CD8-positive, alpha-beta memory T cell (primary cell): ENCODE measurements around the gene CD99. TPM values are rescaled to one million over a fixed set of nuclear protein-coding genes. Genes with fewer than 3 reads are reported as not detected.

ENCODE experiments used
- CTCF ChIA-PET: fragments of 350-600 bp; sonication (Branson Sonifier 250); formaldehyde crosslinking; loops from one replicate; lab custom pipeline; 2021; ENCODE audit warnings: antibody characterized with exemption; lab: Charles Lee
- POLR2A ChIA-PET: fragments of 350-600 bp; sonication (Branson Sonifier 250); formaldehyde crosslinking; loops from one replicate; lab custom pipeline; 2021; ENCODE audit warnings: antibody characterized with exemption; lab: Charles Lee
- DNase-seq, 5 donors: peaks; one replicate each; pipeline versions ENCODE4 v3.0.0 to v3.0.0-alpha.2; 2020 to 2022; ENCODE audit warnings: mixed read lengths in 1 of 5
- H3K27ac ChIP-seq: one replicate; pipeline ENCODE4 v1.7.0; 2013; ENCODE audit warnings: low read depth, mild to moderate bottlenecking, low read length, moderate library complexity
- H3K27me3 ChIP-seq: 2 replicates; pipeline ENCODE4 v1.7.0; 2013; ENCODE audit warnings: low read length, mild to moderate bottlenecking; ENCODE audit not compliant: insufficient read depth, poor library complexity, severe bottlenecking
- H3K36me3 ChIP-seq: 2 replicates; pipeline ENCODE4 v1.7.0; 2013; ENCODE audit warnings: mild to moderate bottlenecking, low read length, moderate library complexity; ENCODE audit not compliant: insufficient read depth
- H3K4me1 ChIP-seq: 2 replicates; pipeline ENCODE4 v1.7.0; 2013; ENCODE audit warnings: mild to moderate bottlenecking, low read length, moderate library complexity; ENCODE audit not compliant: insufficient read depth
- H3K4me3 ChIP-seq: 2 replicates; pipeline ENCODE4 v1.7.0; 2013; ENCODE audit warnings: mild to moderate bottlenecking, low read length
- H3K9me3 ChIP-seq: 2 replicates; pipeline ENCODE4 v1.7.0; 2013; ENCODE audit warnings: mild to moderate bottlenecking, low read length
- H3K27ac Mint-ChIP-seq, 8 donors: one replicate each; pipeline ENCODE4 v1.8.0; 2020 to 2021; ENCODE audit warnings: mixed read lengths in 8 of 8, mild to moderate bottlenecking in 6 of 8, inconsistent platforms in 3 of 8, moderate library complexity in 3 of 8
- H3K27me3 Mint-ChIP-seq, 2 donors: one replicate each; pipeline ENCODE4 v1.8.0; 2020 to 2021; ENCODE audit warnings: mixed read lengths in 2 of 2, mild to moderate bottlenecking in 1 of 2, moderate library complexity in 1 of 2
- H3K36me3 Mint-ChIP-seq, 3 donors: one replicate each; pipeline ENCODE4 v1.8.0; 2020 to 2021; ENCODE audit warnings: mixed read lengths in 3 of 3, inconsistent platforms in 1 of 3, mild to moderate bottlenecking in 1 of 3
- H3K4me1 Mint-ChIP-seq, 3 donors: one replicate each; pipeline ENCODE4 v1.8.0; 2020 to 2021; ENCODE audit warnings: mixed read lengths in 3 of 3, inconsistent platforms in 1 of 3, mild to moderate bottlenecking in 1 of 3
- H3K4me3 Mint-ChIP-seq, 7 donors: one replicate each; pipeline ENCODE4 v1.8.0; 2020 to 2021; ENCODE audit warnings: mixed read lengths in 7 of 7, mild to moderate bottlenecking in 6 of 7, moderate library complexity in 4 of 7, inconsistent platforms in 2 of 7
- H3K9me3 Mint-ChIP-seq, 5 donors: one replicate each; pipeline ENCODE4 v1.8.0; 2020 to 2022; ENCODE audit warnings: mixed read lengths in 5 of 5, mild to moderate bottlenecking in 3 of 5, moderate library complexity in 2 of 5, inconsistent platforms in 1 of 5
- polyA plus RNA-seq: library from polyadenylated mRNA; unstranded; fragments of 300-500 nt; fragmentation: Illumina TruSeq; gene quantifications from one replicate; pipeline ENCODE4 v1.2.3, GENCODE V29; 2021
- total RNA-seq, 2 experiments: library from RNA; stranded (reverse); gene quantifications; one replicate each; pipeline ENCODE4 v1.2.3, GENCODE V29; 2021

CD99 gene
- total and polyA plus RNA-seq, 3 experiments from 2014 or later: 234 to 548 (median 240) TPM

DNA sequence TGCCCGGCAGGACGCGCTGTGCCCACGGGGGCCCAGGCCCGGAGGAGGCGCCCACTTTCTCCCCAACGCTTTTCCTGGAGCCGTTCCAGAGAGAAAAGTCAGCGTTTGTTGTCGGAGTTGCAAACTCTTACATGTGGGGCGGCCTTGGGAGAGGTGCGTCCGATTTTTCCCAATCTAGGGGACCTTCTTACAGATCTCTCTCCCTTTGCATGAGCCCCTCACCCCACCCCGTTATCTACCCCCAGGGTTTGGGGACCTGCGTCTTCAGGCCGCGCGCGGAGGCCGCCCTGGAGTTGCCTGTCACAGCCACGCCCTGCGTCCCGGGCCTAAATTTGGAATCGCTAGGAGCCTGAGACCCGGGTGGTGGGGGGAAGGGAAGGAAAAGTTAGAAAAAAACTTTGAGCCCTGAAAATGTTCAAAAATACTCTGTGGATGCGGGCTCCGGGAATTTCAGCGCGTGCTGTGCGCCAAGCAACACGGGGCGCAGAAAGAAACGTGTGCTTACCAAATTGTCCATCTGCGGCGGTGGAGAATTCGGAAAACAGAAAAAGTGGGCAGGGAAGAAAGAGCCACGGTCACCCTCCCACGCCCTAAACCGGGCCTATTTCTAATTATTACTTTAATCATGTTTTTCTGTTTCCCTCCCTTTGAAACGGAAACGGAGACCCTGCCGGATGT lies 587 bp downstream of the CD99 start:
- POLR2A ChIA-PET: no interaction called here
- Histone ChIP-seq H3K36me3 (no peaks in the 10 kb centered on the region), H3K4me1 (peaks cover 38% of the 10 kb centered on the region), H3K27me3 (no peaks in the 10 kb centered on the region), H3K4me3 (peak overlapping the region; percentile 77), H3K9me3 (no peaks in the 10 kb centered on the region), H3K27ac (peak overlapping the region; percentile 77)
- Mint-ChIP-seq H3K9me3 (no peaks in the 10 kb centered on the region), H3K4me1 (peaks cover 41 to 48% (median 46%) of the 10 kb centered on the region in 3 donors), H3K36me3 (peaks cover 0 to 16% (median 5%) of the 10 kb centered on the region in 3 donors), H3K27me3 (no peaks in the 10 kb centered on the region), H3K4me3 (peak overlapping the region; percentile 93 to 98 (median 96)), H3K27ac (peak overlapping the region; percentile 86 to 95 (median 92))
- CTCF ChIA-PET: no interaction called here
- DNase-seq: no peak

DNA sequence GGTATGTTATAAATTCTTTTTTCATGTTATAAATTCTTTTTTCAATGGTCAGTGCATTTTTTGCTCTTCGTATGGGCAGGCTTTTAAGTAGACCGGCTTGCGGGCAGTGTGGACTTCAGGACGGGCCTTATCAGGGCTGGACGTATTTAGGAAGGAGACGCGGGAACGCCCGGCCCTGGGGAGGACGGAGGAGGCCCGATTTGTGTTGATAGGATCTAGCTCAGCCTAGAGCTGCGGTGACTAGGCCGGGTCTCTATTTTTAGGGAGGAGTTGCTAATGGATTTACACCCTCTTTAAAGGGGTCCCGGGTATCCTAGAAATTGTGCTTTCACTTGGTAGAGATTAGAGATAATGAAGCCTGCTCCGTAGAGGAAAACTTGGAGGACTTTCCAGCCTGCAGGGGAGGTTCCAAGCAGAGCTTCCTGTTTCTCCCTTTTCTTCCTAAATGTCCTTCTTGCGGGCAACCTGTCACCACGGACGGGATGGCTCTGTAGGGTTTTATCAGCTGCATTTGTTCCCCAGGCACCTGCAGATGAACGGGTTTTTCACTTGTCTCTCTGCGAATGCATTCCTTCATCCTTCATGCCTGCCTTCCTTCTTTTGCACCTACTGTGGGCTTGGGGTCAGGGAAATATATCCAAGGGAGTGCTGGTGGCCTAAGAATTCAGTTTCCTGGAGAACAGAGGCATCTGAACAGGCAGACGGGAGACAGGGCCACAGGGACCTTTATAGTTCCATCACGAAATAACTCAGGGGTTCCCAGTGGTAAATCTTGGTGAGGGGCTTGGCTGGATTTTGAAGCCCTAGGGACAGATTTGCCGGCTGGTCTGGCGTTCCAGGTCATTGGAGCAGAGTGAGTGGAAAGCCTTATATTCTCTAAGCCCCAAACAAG lies 1.4 kb downstream of the CD99 start:
- POLR2A ChIA-PET: no interaction called here
- peaks cover 46% of the 10 kb centered on the region for H3K4me1 ChIP-seq
- no peak for DNase-seq

DNA sequence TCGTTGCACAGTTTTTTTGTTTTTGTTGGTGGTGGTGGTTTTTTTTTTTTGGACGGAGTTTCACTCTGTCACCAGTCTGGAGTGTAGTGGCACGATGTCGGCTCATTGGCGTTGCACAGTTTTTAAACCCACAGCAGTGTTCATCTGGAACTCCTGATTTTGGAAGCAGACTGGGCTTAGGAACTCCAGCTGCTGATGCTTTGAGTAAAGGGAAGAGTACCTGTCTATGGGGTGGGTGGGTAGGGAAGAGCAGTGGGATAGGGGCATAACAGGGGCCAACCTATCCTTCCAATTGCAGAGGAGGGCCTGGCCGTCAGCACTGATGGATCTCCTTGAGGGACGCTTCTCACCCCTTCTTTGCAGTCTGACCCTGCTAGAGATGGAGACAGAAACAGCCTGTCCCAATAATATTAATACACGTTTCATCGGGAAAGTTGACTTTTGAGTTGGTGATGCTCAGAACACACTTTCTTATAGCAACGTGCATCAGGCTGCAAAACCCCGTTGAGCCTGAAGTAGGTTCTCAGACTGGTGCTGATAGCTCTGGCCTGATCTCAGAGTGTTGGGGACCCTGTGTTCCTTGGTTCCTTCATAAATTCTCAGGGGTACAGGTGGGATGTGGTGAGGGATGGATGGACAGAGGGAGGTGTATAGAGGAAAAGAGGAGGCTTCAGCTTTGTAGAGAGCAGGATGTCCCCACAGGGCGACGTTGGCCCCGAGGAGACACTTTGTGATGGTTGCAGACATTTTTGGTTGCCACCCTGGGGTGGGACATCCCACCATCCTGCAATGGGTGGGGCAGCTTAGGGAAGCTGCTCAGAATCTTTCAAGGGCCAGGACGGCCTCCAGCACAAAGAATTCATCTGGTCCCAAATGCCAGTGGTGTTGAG lies 2.3 kb downstream of the CD99 start:
- Histone ChIP-seq H3K4me1 (peaks cover 55% of the 10 kb centered on the region), H3K27ac (peak overlapping the region; percentile 77), H3K27me3 (no peaks in the 10 kb centered on the region), H3K9me3 (no peaks in the 10 kb centered on the region), H3K36me3 (no peaks in the 10 kb centered on the region), H3K4me3 (peak overlapping the region; percentile 80)
- no peaks in the 10 kb centered on the region for H3K27me3 Mint-ChIP-seq
- H3K4me3 Mint-ChIP-seq: peak overlapping the region; percentile 93 to 98 (median 96)
- no peaks in the 10 kb centered on the region for H3K9me3 Mint-ChIP-seq
- H3K36me3 Mint-ChIP-seq: peaks cover 0 to 20% (median 6%) of the 10 kb centered on the region in 3 donors
- ChIA-PET POLR2A (no interaction called here), CTCF (no interaction called here)
- peak in 1 of 5 donors; percentile 20 for DNase-seq
- peaks cover 58 to 65% (median 63%) of the 10 kb centered on the region in 3 donors for H3K4me1 Mint-ChIP-seq
- H3K27ac Mint-ChIP-seq: peak overlapping the region; percentile 86 to 98 (median 94)

More for the DNA sequence above, 1.4 kb downstream of the CD99 start:
- peak overlapping the region; percentile 77 for H3K4me3 ChIP-seq
- Mint-ChIP-seq H3K27ac (peak overlapping the region; percentile 86 to 96 (median 92)), H3K4me3 (peak overlapping the region; percentile 93 to 98 (median 96)), H3K36me3 (peaks cover 0 to 16% (median 6%) of the 10 kb centered on the region in 3 donors), H3K27me3 (no peaks in the 10 kb centered on the region), H3K4me1 (peaks cover 49 to 56% (median 54%) of the 10 kb centered on the region in 3 donors), H3K9me3 (no peaks in the 10 kb centered on the region)
- H3K9me3 ChIP-seq: no peaks in the 10 kb centered on the region
- CTCF ChIA-PET: no interaction called here
- peak overlapping the region; percentile 77 for H3K27ac ChIP-seq
- no peaks in the 10 kb centered on the region for H3K36me3 ChIP-seq
- H3K27me3 ChIP-seq: no peaks in the 10 kb centered on the region

DNA sequence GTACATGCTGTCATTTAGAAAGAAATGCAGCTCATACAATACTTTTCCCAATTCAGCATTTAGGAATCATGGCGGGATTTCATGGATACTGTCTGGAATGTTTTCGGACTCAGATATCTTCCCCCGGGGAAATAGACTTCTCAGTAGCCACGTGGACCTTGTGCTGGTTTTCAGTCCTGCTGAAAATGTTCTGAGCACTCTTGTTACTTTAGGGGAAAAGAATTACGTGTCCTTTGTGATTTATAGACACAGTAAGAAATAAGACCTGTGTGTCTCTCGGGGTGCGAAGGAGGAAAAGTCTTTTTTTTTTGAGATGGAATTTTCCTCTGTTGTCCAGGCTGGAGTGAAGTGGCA lies 3.8 kb downstream of the CD99 start:
- Mint-ChIP-seq H3K36me3 (peaks cover 0 to 28% (median 7%) of the 10 kb centered on the region in 3 donors), H3K4me1 (peaks cover 71 to 80% (median 78%) of the 10 kb centered on the region in 3 donors), H3K4me3 (peak overlapping the region; percentile 93 to 98 (median 96)), H3K27me3 (no peaks in the 10 kb centered on the region), H3K27ac (peak overlapping the region; percentile 86 to 96 (median 92)), H3K9me3 (no peaks in the 10 kb centered on the region)
- ChIA-PET CTCF (no interaction called here), POLR2A (no interaction called here)
- Histone ChIP-seq H3K4me3 (peak overlapping the region; percentile 80), H3K4me1 (peaks cover 70% of the 10 kb centered on the region), H3K9me3 (no peaks in the 10 kb centered on the region), H3K27ac (peak overlapping the region; percentile 1), H3K27me3 (no peaks in the 10 kb centered on the region), H3K36me3 (peaks cover 1% of the 10 kb centered on the region)
- DNase-seq: no peak

DNA sequence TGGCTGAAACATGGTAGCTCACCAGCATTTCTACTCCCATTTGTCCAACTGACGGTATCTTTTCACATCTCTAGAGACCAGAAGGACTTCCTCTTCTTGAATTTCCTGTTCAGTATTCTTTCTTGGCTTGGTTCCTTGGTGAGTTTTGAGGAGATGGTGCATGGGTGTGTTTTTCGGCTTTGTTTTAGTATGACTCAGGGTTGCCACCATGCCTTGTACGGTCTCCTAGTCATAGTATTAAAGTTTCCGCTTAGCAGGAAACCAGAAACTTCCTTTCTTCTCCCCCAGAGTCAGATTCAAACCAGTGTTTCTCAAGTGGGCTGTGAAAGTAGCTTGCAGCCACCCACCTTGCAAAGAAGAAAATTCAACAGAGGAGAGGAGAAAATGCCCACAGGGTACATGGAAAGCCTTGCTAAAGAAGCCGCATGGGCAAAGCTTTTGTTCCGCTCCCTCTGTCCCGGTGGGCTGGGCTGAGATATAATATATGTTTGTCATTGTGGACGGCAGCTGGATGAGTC lies 5.7 kb downstream of the CD99 start:
- POLR2A ChIA-PET: no interaction called here
- CTCF ChIA-PET: no interaction called here
- peak overlapping the region; percentile 40 for H3K27ac ChIP-seq
- Mint-ChIP-seq H3K27me3 (no peaks in the 10 kb centered on the region), H3K9me3 (no peaks in the 10 kb centered on the region), H3K4me3 (peak overlapping the region; percentile 64 to 96 (median 79)), H3K27ac (peak overlapping the region; percentile 86 to 97 (median 92)), H3K4me1 (peaks cover 89 to 99% (median 96%) of the 10 kb centered on the region in 3 donors), H3K36me3 (peaks cover 0 to 37% (median 15%) of the 10 kb centered on the region in 3 donors)
- peak in 4 of 5 donors; percentile 39 to 78 (median 69) for DNase-seq
- H3K4me3 ChIP-seq: peak overlapping the region; percentile 47
- H3K36me3 ChIP-seq: peaks cover 9% of the 10 kb centered on the region
- H3K27me3 ChIP-seq: no peaks in the 10 kb centered on the region
- H3K4me1 ChIP-seq: peaks cover 88% of the 10 kb centered on the region
- no peaks in the 10 kb centered on the region for H3K9me3 ChIP-seq

DNA sequence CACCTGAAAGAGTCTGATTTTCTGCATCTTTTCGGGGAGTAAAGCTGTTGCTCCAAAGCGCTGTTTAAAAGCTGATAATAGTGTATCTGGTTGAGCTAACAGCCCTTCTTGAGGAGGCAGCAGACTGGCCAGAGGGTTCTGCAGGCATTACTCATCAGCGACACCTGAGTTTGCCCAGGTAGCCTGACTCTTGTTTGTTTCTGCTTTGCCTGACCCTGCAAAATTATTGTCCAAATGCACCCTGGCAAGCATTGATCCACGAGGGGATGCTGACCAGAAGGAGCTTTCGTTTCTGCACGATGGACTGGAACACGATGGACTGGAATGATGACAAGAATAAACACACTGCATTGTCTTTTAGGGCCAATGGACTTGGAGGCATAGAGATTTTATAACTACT lies 6.2 kb downstream of the CD99 start:
- Mint-ChIP-seq H3K36me3 (peaks cover 0 to 32% (median 13%) of the 10 kb centered on the region in 3 donors), H3K4me3 (peak overlapping the region; percentile 64 to 96 (median 79)), H3K27me3 (no peaks in the 10 kb centered on the region), H3K9me3 (no peaks in the 10 kb centered on the region), H3K27ac (peak overlapping the region; percentile 86 to 97 (median 92)), H3K4me1 (peaks cover 91 to 100% (median 99%) of the 10 kb centered on the region in 3 donors)
- DNase-seq: no peak
- Histone ChIP-seq H3K4me3 (peak overlapping the region; percentile 47), H3K36me3 (peaks cover 9% of the 10 kb centered on the region), H3K9me3 (no peaks in the 10 kb centered on the region), H3K4me1 (peaks cover 94% of the 10 kb centered on the region), H3K27ac (peak overlapping the region; percentile 40), H3K27me3 (no peaks in the 10 kb centered on the region)
- CTCF ChIA-PET: no interaction called here
- POLR2A ChIA-PET: no interaction called here

DNA sequence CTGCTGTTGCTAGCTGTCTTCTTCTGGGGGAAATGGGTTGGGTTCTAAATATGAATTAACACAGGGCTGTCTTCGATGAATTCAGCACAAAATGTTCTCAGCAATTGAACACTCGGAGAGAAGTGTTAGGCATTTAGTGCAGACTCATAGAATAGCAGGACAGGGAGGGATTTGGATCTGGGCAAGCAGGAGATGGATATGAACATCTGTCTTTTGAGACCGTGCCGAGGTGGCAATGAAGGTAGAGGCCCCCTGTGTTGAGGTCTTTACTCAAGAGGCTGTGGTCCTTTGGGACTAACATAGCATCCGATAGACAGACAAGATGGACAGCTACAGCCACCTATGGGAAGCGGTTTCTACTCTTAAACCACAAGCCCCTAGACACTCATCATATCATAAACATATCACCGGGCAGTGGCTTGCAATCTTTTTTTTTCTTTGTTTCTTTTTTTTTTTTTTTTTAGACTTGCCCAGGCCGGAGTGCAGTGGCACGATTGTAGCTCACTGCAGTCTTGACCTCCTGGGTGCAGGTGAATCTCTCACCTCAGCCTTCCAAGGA lies 6.7 kb downstream of the CD99 start:
- POLR2A ChIA-PET: no interaction called here

More for the DNA sequence above, 6.7 kb downstream of the CD99 start:
- Histone ChIP-seq H3K9me3 (no peaks in the 10 kb centered on the region), H3K36me3 (peaks cover 9% of the 10 kb centered on the region), H3K4me1 (peaks cover 96% of the 10 kb centered on the region), H3K27ac (peak overlapping the region; percentile 40), H3K27me3 (no peaks in the 10 kb centered on the region), H3K4me3 (peak overlapping the region; percentile 47)
- DNase-seq: peak in 1 of 5 donors; percentile 20
- Mint-ChIP-seq H3K9me3 (no peaks in the 10 kb centered on the region), H3K27me3 (no peaks in the 10 kb centered on the region), H3K4me3 (peak overlapping the region; percentile 64 to 96 (median 79)), H3K27ac (peak overlapping the region; percentile 86 to 98 (median 93)), H3K4me1 (peaks cover 91 to 100% (median 99%) of the 10 kb centered on the region in 3 donors), H3K36me3 (peaks cover 0 to 34% (median 13%) of the 10 kb centered on the region in 3 donors)
- CTCF ChIA-PET: no interaction called here
